Neural progenitor cell (in vitro differentiated cells): ENCODE results near the gene BCAR1. TPM values are rescaled to one million over a fixed set of nuclear protein-coding genes. Genes with fewer than 3 reads are reported as not detected.
A peak's percentile ranks its signal among the peaks of the same experiment; 100 is the strongest.
"Not testable (repeated sequence)": the region's sequence is repeated elsewhere in the genome, so short reads cannot be mapped to it uniquely, and the experiment has no call there.

Source experiments
- DNase-seq: peaks from one replicate; pipeline ENCODE4 v3.0.0-alpha.2; 2016; ENCODE audit warnings: low spot score
- H2AFZ ChIP-seq: fragments of 200-600 bp; sonication (generic); replicated peaks from 2 replicates; pipeline ENCODE4 v1.6.1; 2016; ENCODE audit warnings: antibody characterized with exemption
- H3F3A ChIP-seq: fragments of 200-600 bp; sonication (generic); 2 replicates; pipeline ENCODE4 v1.6.1; 2016; ENCODE audit warnings: antibody characterized with exemption, low read depth
- H3K27ac ChIP-seq: fragments of 200-600 bp; sonication (generic); 2 replicates; pipeline ENCODE4 v1.5.1; 2016; ENCODE audit warnings: mild to moderate bottlenecking
- H3K27me3 ChIP-seq: fragments of 200-600 bp; sonication (generic); 2 replicates; pipeline ENCODE4 v1.6.1; 2016; ENCODE audit warnings: mild to moderate bottlenecking, moderate library complexity
- H3K36me3 ChIP-seq: fragments of 200-600 bp; sonication (generic); 2 replicates; pipeline ENCODE4 v1.5.1; 2016
- H3K4me1 ChIP-seq: fragments of 200-600 bp; sonication (generic); 2 replicates; pipeline ENCODE4 v1.6.1; 2016; ENCODE audit warnings: mixed run types
- H3K4me2 ChIP-seq: fragments of 200-600 bp; sonication (generic); 2 replicates; pipeline ENCODE4 v1.6.1; 2016
- H3K4me3 ChIP-seq: fragments of 200-600 bp; sonication (generic); 2 replicates; pipeline ENCODE4 v1.5.1; 2016
- H3K79me2 ChIP-seq: fragments of 200-600 bp; sonication (generic); 2 replicates; pipeline ENCODE4 v1.6.1; 2016; ENCODE audit warnings: low read depth
- H3K9ac ChIP-seq: fragments of 200-600 bp; sonication (generic); 2 replicates; pipeline ENCODE4 v1.6.1; 2016
- H3K9me3 ChIP-seq: fragments of 200-600 bp; sonication (generic); 2 replicates; pipeline ENCODE4 v1.5.1; 2016; ENCODE audit warnings: low read depth
- H4K20me1 ChIP-seq: fragments of 200-600 bp; sonication (generic); 2 replicates; pipeline ENCODE4 v1.6.1; 2016; ENCODE audit warnings: low read depth
- H3K27ac Mint-ChIP-seq: 3 replicates; pipeline ENCODE4 v1.8.0; 2021; ENCODE audit warnings: mixed read lengths
- H3K27me3 Mint-ChIP-seq: 2 replicates; pipeline ENCODE4 v1.8.0; 2022; ENCODE audit warnings: low read depth, mild to moderate bottlenecking, inconsistent platforms, moderate library complexity, mixed read lengths; ENCODE audit not compliant: insufficient read depth
- H3K36me3 Mint-ChIP-seq: 3 replicates; pipeline ENCODE4 v1.8.0; 2021; ENCODE audit warnings: mixed read lengths
- H3K4me1 Mint-ChIP-seq: 3 replicates; pipeline ENCODE4 v1.8.0; 2021; ENCODE audit warnings: mixed read lengths
- H3K4me3 Mint-ChIP-seq: 3 replicates; pipeline ENCODE4 v1.8.0; 2021; ENCODE audit warnings: mild to moderate bottlenecking, moderate library complexity, mixed read lengths
- H3K9me3 Mint-ChIP-seq: 3 replicates; pipeline ENCODE4 v1.8.0; 2020; ENCODE audit warnings: mixed read lengths
- EZH2 ChIP-seq: fragments of 200-600 bp; sonication (generic); IDR thresholded peaks from 2 replicates; pipeline ENCODE4 v1.6.1; 2017; ENCODE audit warnings: antibody characterized with exemption, mild to moderate bottlenecking, moderate library complexity
- EZH2phosphoT487 ChIP-seq: fragments of 200-600 bp; sonication (generic); IDR thresholded peaks from 2 replicates; pipeline ENCODE4 v1.6.1; 2017; ENCODE audit warnings: antibody characterized with exemption
- total RNA-seq: library from RNA; depleted of rRNA; stranded (reverse); fragments of >200 nt; gene quantifications from 2 replicates; pipeline ENCODE4 v1.2.3, GENCODE V29; 2015; ENCODE audit warnings: low replicate concordance
- TF ChIP-seq, protein P1 (sequence below): fragments of 200-600 bp; sonication (generic); IDR thresholded peaks from 2 replicates; pipeline ENCODE4 v1.5.1; 2017; ENCODE audit warnings: antibody characterized with exemption, mild to moderate bottlenecking

BCAR1 gene
- total RNA-seq, 1 donor from 2014 or later = 10.9 TPM

- H2AFZ ChIP-seq = no peak overlapping the region
- H3K27ac ChIP-seq = no peak overlapping the region
- Mint-ChIP-seq H3K4me1 (peaks cover 11% of the 10 kb centered on the region), H3K9me3 (no peaks in the 10 kb centered on the region), H3K27me3 (peaks cover 5% of the 10 kb centered on the region), H3K27ac (no peak overlapping the region), H3K4me3 (no peak overlapping the region), H3K36me3 (no peaks in the 10 kb centered on the region)
- H3K4me3 ChIP-seq = no peak overlapping the region
- H4K20me1 ChIP-seq = no peaks in the 10 kb centered on the region
- no peak for TF ChIP-seq EZH2phosphoT487
- no peak for TF ChIP-seq EZH2
- TF ChIP-seq, protein P1, sequence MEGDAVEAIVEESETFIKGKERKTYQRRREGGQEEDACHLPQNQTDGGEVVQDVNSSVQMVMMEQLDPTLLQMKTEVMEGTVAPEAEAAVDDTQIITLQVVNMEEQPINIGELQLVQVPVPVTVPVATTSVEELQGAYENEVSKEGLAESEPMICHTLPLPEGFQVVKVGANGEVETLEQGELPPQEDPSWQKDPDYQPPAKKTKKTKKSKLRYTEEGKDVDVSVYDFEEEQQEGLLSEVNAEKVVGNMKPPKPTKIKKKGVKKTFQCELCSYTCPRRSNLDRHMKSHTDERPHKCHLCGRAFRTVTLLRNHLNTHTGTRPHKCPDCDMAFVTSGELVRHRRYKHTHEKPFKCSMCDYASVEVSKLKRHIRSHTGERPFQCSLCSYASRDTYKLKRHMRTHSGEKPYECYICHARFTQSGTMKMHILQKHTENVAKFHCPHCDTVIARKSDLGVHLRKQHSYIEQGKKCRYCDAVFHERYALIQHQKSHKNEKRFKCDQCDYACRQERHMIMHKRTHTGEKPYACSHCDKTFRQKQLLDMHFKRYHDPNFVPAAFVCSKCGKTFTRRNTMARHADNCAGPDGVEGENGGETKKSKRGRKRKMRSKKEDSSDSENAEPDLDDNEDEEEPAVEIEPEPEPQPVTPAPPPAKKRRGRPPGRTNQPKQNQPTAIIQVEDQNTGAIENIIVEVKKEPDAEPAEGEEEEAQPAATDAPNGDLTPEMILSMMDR = no peak
- H3K4me2 ChIP-seq = no peak overlapping the region
- no peak for DNase-seq
- no peaks in the 10 kb centered on the region for H3K79me2 ChIP-seq
- no peaks in the 10 kb centered on the region for H3K4me1 ChIP-seq
- no peaks in the 10 kb centered on the region for H3K9me3 ChIP-seq
- no peak overlapping the region for H3K9ac ChIP-seq
- no peaks in the 10 kb centered on the region for H3K36me3 ChIP-seq
- H3K27me3 ChIP-seq = no peaks in the 10 kb centered on the region
- no peaks in the 10 kb centered on the region for H3F3A ChIP-seq
Observed at GRCh38 chr16:75217389-75217851, 34.0 kb downstream of the BCAR1 start.

- Mint-ChIP-seq H3K27me3 (peaks cover 7% of the 10 kb centered on the region), H3K36me3 (no peaks in the 10 kb centered on the region), H3K27ac (no peak overlapping the region), H3K9me3 (no peaks in the 10 kb centered on the region), H3K4me1 (peaks cover 17% of the 10 kb centered on the region), H3K4me3 (no peak overlapping the region)
- DNase-seq = no peak
- TF ChIP-seq EZH2phosphoT487 = no peak
- TF ChIP-seq, protein P1 = no peak
- TF ChIP-seq EZH2 = no peak
- Histone ChIP-seq H3K9me3 (no peaks in the 10 kb centered on the region), H3K27me3 (no peaks in the 10 kb centered on the region), H2AFZ (no peak overlapping the region), H3K79me2 (no peaks in the 10 kb centered on the region), H3K4me1 (no peaks in the 10 kb centered on the region), H3K4me2 (no peak overlapping the region), H3K27ac (no peak overlapping the region), H3K36me3 (no peaks in the 10 kb centered on the region), H3K9ac (no peak overlapping the region), H3K4me3 (no peak overlapping the region), H3F3A (no peaks in the 10 kb centered on the region), H4K20me1 (no peaks in the 10 kb centered on the region)
Observed at GRCh38 chr16:75216576-75216975, 34.8 kb downstream of the BCAR1 start.

GRCh38 chr16:75216127-75216526 lies 35.3 kb downstream of the BCAR1 start:
- H3K27me3 Mint-ChIP-seq = peaks cover 7% of the 10 kb centered on the region
- no peaks in the 10 kb centered on the region for H3K27me3 ChIP-seq
- no peak overlapping the region for H3K27ac ChIP-seq
- no peak overlapping the region for H3K4me3 Mint-ChIP-seq
- no peak overlapping the region for H2AFZ ChIP-seq
- no peaks in the 10 kb centered on the region for H3K79me2 ChIP-seq
- H3K4me3 ChIP-seq = no peak overlapping the region
- DNase-seq = no peak
- H3F3A ChIP-seq = no peaks in the 10 kb centered on the region
- no peaks in the 10 kb centered on the region for H3K9me3 ChIP-seq
- TF ChIP-seq EZH2 (no peak), EZH2phosphoT487 (no peak)
- H3K9me3 Mint-ChIP-seq = no peaks in the 10 kb centered on the region
- peaks cover 17% of the 10 kb centered on the region for H3K4me1 Mint-ChIP-seq
- H3K27ac Mint-ChIP-seq = peak overlapping the region; percentile 66
- no peaks in the 10 kb centered on the region for H4K20me1 ChIP-seq
- no peaks in the 10 kb centered on the region for H3K4me1 ChIP-seq
- no peak overlapping the region for H3K9ac ChIP-seq
- H3K36me3 Mint-ChIP-seq = no peaks in the 10 kb centered on the region
- H3K4me2 ChIP-seq = no peak overlapping the region
- no peaks in the 10 kb centered on the region for H3K36me3 ChIP-seq

GRCh38 chr16:75211286-75211685 lies 40.1 kb downstream of the BCAR1 start:
- H3K27ac ChIP-seq, H3K9me3 Mint-ChIP-seq, H3K27ac Mint-ChIP-seq, H3K36me3 Mint-ChIP-seq, H3K9me3 ChIP-seq, H3K4me3 Mint-ChIP-seq, H3K36me3 ChIP-seq, H3K27me3 Mint-ChIP-seq, H3K4me2 ChIP-seq, H3K4me1 ChIP-seq, H3F3A ChIP-seq, H3K27me3 ChIP-seq, H3K79me2 ChIP-seq, DNase-seq, H3K9ac ChIP-seq, H4K20me1 ChIP-seq, H2AFZ ChIP-seq, H3K4me3 ChIP-seq: not testable (repeated sequence)
- peaks cover 12% of the 10 kb centered on the region for H3K4me1 Mint-ChIP-seq
